HL-60 (cell line): ENCODE measurements around the gene ETF1.

Experiments used
- DNase-seq, 2 experiments: peaks; one replicate each; pipeline ENCODE4 v3.0.0-alpha.2; 2010 to 2020; ENCODE audit warnings: low read depth in 1 of 2, low spot score in 1 of 2
- H3K27ac ChIP-seq: fragments of 250-450 bp; sonication (Bioruptor Pico); replicated peaks from 2 replicates; pipeline ENCODE4 v1.5.1; 2020; ENCODE audit warnings: mild to moderate bottlenecking, moderate library complexity
- H3K27me3 ChIP-seq: fragments of 250-450 bp; sonication (Bioruptor Pico); 2 replicates; pipeline ENCODE4 v1.5.1; 2021; ENCODE audit warnings: mild to moderate bottlenecking, moderate library complexity; ENCODE audit not compliant: insufficient read depth, poor library complexity, severe bottlenecking
- H3K4me3 ChIP-seq: replicated peaks from 2 replicates; pipeline ENCODE4 v1.5.1; 2011; ENCODE audit warnings: mild to moderate bottlenecking, control low read depth, low read length; ENCODE audit not compliant: insufficient read depth
- GABPA ChIP-seq: IDR thresholded peaks from 2 replicates; pipeline ENCODE4 v1.6.1; 2012; ENCODE audit warnings: low read depth
- POLR2AphosphoS5 ChIP-seq: IDR thresholded peaks from 2 replicates; pipeline ENCODE4 v1.6.1; 2012; ENCODE audit warnings: low read depth
- SPI1 ChIP-seq: IDR thresholded peaks from 2 replicates; pipeline ENCODE4 v1.6.1; 2012; ENCODE audit warnings: low read depth, mild to moderate bottlenecking, borderline replicate concordance
- TF ChIP-seq, protein P1 (sequence below): IDR thresholded peaks from one replicate; pipeline ENCODE4 v1.5.1; 2011; ENCODE audit warnings: low read length, control low read depth, inconsistent platforms; ENCODE audit not compliant: insufficient read depth
- TF ChIP-seq, protein P2 (sequence below): IDR thresholded peaks from 2 replicates; pipeline ENCODE4 v1.6.1; 2012; ENCODE audit warnings: low read depth; ENCODE audit not compliant: insufficient replicate concordance

Gene ETF1

DNA sequence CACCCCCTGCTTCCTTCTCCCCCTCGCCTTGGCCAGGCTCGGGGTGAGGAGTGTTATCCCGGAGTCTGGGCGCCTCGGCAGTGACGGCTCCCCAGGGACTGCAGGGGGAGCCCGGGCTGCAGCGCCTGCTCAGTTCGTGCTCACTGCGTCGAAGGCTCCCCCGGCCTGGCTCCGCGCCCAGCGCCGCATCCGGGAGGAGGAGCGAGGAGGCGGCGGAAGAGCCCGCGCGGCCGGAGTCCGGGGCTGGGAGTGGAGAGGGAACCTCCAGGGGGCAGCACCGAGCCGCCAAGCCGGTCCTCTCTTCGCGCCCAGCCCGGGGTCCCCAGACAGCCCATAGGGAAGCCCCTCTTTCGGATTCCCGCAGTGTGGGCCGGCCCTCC is 79.0 kb downstream of the ETF1 start:
- peak overlapping the region; percentile 94 for H3K27ac ChIP-seq
- peak overlapping the region; percentile 58 for H3K4me3 ChIP-seq
- TF ChIP-seq GABPA (peak; percentile 33; the same call in 1 of the 2 replicates), SPI1 (no peak)
- TF ChIP-seq, protein P1, sequence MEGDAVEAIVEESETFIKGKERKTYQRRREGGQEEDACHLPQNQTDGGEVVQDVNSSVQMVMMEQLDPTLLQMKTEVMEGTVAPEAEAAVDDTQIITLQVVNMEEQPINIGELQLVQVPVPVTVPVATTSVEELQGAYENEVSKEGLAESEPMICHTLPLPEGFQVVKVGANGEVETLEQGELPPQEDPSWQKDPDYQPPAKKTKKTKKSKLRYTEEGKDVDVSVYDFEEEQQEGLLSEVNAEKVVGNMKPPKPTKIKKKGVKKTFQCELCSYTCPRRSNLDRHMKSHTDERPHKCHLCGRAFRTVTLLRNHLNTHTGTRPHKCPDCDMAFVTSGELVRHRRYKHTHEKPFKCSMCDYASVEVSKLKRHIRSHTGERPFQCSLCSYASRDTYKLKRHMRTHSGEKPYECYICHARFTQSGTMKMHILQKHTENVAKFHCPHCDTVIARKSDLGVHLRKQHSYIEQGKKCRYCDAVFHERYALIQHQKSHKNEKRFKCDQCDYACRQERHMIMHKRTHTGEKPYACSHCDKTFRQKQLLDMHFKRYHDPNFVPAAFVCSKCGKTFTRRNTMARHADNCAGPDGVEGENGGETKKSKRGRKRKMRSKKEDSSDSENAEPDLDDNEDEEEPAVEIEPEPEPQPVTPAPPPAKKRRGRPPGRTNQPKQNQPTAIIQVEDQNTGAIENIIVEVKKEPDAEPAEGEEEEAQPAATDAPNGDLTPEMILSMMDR = peak; percentile 26
- H3K27me3 ChIP-seq = no peaks in the 10 kb centered on the region
- DNase-seq = peak; percentile 78 to 80

DNA sequence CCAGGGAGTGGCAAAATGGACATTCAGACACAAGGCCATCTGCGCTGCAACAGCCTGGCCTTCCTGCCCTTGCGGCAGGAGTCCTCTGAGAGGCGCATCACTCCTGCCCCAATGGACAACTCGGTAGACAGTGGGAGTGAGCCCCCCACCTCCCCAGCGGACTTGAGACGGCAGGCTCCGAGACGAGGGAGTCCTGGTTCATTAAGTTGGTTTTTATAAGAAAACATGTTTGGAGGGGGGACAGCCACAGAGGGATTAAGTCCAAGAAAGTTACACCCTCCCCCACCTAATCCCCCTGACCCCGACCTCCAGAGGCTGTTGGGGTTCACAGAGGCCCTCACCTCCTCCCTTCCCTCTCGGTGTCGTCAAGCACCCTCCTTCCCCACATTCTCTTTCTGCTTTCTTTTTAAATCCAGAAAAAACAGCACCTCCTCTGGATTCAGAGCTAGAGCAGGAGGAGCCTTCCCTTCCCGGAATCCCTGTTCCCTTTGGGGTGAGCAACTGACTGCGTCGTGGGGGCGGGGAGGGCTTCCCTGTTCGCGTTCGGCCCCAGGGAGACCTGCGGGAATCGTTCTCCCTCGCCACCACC is 79.5 kb downstream of the ETF1 start:
- DNase-seq = no peak
- Histone ChIP-seq H3K4me3 (peak overlapping the region; percentile 42), H3K27me3 (no peaks in the 10 kb centered on the region), H3K27ac (peak overlapping the region; percentile 94)
- TF ChIP-seq SPI1 = no peak
- TF ChIP-seq GABPA = no peak
- TF ChIP-seq, protein P1 = no peak
- TF ChIP-seq, protein P2, sequence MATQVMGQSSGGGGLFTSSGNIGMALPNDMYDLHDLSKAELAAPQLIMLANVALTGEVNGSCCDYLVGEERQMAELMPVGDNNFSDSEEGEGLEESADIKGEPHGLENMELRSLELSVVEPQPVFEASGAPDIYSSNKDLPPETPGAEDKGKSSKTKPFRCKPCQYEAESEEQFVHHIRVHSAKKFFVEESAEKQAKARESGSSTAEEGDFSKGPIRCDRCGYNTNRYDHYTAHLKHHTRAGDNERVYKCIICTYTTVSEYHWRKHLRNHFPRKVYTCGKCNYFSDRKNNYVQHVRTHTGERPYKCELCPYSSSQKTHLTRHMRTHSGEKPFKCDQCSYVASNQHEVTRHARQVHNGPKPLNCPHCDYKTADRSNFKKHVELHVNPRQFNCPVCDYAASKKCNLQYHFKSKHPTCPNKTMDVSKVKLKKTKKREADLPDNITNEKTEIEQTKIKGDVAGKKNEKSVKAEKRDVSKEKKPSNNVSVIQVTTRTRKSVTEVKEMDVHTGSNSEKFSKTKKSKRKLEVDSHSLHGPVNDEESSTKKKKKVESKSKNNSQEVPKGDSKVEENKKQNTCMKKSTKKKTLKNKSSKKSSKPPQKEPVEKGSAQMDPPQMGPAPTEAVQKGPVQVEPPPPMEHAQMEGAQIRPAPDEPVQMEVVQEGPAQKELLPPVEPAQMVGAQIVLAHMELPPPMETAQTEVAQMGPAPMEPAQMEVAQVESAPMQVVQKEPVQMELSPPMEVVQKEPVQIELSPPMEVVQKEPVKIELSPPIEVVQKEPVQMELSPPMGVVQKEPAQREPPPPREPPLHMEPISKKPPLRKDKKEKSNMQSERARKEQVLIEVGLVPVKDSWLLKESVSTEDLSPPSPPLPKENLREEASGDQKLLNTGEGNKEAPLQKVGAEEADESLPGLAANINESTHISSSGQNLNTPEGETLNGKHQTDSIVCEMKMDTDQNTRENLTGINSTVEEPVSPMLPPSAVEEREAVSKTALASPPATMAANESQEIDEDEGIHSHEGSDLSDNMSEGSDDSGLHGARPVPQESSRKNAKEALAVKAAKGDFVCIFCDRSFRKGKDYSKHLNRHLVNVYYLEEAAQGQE = no peak
- TF ChIP-seq POLR2AphosphoS5 = no peak

DNA sequence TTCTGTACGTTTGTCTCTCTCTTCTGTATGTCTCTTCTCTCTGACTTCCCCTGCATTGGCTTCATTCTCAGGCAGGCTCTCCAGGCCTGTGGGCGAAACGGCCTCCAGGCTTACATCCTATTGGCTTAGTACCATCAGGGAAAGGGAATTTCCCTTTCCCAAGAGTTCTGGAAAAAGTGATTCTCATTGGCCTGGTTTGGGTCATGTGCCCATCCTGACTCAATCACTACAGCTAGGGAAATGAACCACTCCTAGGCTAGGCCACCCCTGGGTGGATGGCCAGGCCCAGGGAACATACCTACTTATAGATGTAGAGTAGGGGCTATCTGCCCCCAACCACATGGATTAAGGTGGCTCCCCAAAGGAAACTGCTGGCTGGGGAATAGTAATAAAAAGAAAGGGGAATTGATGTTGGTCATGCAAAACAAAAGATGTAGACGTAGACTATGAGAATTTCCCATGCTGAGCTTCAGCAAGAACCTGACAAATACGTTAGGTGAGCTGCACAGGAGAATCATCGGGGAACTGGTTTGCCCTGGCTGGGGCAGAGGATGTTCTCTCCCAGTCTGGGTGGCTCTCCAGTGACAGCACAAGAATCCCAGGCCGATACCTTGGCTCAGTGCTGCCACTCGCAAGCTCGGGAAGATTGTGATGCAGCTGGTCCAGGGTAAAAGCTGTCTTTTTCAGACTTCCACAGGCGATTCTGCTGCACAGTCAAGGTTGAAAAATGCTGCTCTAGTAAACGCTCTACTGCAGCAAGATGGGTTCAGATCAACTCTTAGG is 81.5 kb downstream of the ETF1 start:
- no peak overlapping the region for H3K27ac ChIP-seq
- TF ChIP-seq, protein P1 = no peak
- TF ChIP-seq POLR2AphosphoS5 = no peak
- TF ChIP-seq GABPA = no peak
- no peak for TF ChIP-seq SPI1
- TF ChIP-seq, protein P2 = no peak
- no peak overlapping the region for H3K4me3 ChIP-seq
- no peaks in the 10 kb centered on the region for H3K27me3 ChIP-seq
- DNase-seq = no peak
